Measurements from ENCODE around the gene CLEC20A. TPM values are rescaled to one million over a fixed set of nuclear protein-coding genes. Genes with fewer than 3 reads are reported as not detected.
A peak's percentile ranks its signal among the peaks of the same experiment; 100 is the strongest.

CLEC20A gene
- total RNA-seq, 1 donor from 2014 or later = not detected

- DNase-seq (ENCODE audit: low spot score) = no peak
Measured at GRCh38 chr1:178477841-178478240, 18.9 kb downstream of the CLEC20A start.

DNA sequence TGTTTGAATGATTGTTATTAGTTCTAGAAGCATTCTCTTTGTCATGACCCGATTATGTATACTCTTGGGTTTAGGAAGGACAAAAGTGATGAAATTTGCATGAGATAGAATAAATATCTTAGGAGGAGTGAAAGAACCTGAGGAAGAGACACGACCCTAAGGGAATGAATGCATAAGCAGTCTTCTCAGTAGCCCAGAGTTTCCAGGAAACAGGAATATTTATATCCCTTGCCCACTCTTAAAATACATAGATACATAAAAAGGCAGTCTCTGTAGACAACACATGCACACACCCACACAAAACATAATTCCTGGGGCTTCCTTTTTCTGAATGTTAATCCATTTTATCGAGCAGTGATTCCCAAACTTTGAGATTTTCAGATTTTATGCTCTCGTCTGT lies 19.4 kb downstream of the CLEC20A start:
- no peak for DNase-seq (ENCODE audit: low spot score)

DNA sequence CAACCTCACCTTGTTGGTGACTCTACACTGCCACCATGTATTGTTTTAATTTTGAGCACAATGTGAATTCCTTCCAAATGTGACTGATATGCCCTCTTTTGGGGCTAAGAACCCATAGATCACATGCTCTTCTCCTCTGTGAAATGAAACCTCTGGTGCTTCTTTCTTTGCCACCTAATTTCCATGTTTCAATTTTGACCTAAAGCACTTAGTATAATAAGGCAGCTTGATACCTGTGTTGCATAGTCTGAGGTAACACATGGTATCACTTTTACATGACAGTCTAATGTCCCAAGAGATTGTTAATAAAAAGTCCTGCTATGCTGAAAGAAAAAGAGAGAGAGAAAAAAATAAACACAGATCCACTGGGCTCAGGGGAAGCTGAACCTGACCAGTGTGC lies 24.2 kb downstream of the CLEC20A start:
- DNase-seq (ENCODE audit: low spot score) = no peak

GRCh38 chr1:178470411-178470960 lies 26.3 kb downstream of the CLEC20A start:
- no peak for DNase-seq (ENCODE audit: low spot score)

GRCh38 chr1:178467837-178468236 lies 28.9 kb downstream of the CLEC20A start:
- DNase-seq (ENCODE audit: low spot score) = no peak

DNA sequence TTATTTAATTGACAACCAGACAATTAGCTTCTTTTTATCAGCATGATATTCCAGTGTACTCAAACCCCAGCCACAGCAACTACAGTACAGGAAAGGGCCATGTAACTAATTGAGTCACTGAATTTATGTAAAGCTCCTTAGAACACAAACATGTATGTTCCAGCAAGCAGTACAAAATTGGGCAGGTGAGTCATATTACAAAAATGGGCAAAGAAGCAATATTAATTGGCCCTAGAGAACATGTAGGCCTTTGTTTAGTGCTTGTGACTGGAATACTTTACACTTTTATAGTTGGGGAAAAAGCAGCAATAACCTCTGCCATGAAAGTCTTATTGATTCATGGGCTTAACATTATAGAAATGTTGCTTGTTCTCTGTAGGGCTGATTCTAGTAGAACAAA lies 31.8 kb downstream of the CLEC20A start:
- DNase-seq (ENCODE audit: low spot score) = no peak

DNA sequence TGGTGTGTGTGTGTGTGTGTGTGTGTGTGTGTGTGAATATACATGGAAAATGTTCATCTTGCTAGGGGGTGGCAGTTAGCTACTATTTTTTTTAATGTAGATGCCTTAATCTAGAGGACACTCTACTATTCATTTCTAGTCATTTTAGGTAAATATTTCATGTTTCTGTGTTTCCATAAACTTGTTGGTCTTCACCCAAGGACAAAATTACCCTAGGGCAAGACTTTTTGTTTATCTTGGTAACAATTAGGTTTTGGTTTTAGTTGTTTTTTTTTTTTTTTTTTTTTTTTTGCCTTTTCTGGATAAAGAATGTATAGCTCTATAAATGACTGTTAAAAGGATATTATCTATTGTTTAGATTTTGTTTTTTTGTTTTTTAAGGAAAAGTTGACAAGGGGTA lies 32.2 kb downstream of the CLEC20A start:
- no peak for DNase-seq (ENCODE audit: low spot score)

GRCh38 chr1:178464141-178464540 lies 32.6 kb downstream of the CLEC20A start:
- DNase-seq (ENCODE audit: low spot score) = no peak

GRCh38 chr1:178461701-178462100 lies 35.1 kb downstream of the CLEC20A start:
- DNase-seq (ENCODE audit: low spot score) = no peak

- DNase-seq (ENCODE audit: low spot score) = no peak
Measured at GRCh38 chr1:178461104-178461503, 35.7 kb downstream of the CLEC20A start.

GRCh38 chr1:178458203-178458602 lies 38.6 kb downstream of the CLEC20A start:
- no peak for DNase-seq (ENCODE audit: low spot score)

DNA sequence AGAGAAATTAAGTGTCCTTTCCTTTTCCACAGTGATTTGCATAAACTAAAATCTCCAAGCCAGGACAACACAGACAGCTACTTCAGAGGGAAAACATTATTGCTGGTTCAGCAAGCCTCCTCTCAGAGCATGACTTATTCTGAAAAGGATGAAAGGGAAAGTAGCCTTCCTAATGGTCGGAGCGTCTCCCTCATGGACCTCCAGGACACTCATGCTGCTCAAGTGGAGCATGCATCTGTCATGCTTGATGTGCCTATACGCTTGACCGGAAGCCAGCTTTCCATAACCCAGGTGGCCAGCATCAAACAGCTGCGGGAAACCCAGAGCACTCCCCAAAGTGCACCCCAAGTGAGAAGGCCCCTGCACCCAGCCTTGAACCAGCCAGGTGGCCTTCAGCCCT lies 39.1 kb downstream of the CLEC20A start:
- no peak for DNase-seq (ENCODE audit: low spot score)

DNA sequence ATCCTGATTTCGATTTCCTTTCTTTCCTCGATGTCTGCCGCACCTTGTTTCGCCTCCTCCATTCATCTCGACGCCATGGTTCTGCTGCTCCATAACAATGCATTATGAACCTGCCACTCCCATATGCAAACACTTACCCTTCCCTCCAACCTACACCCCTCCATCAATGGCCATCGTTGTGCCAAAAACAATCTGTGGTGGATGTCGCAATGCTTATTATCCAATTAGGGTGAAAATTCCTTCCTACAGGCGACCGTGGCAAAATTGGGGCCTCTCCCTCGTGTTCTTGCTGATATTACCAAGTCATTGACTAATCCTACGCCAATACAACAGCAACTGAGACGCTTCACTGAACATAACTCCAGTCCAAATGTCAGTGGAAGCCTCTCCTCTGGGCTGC lies 40.3 kb downstream of the CLEC20A start:
- DNase-seq (ENCODE audit: low spot score) = no peak

GRCh38 chr1:178452013-178452412 lies 44.8 kb downstream of the CLEC20A start:
- DNase-seq (ENCODE audit: low spot score) = peak; percentile 51

- peak; percentile 76 for DNase-seq (ENCODE audit: low spot score)
Measured at GRCh38 chr1:178451529-178451928, 45.2 kb downstream of the CLEC20A start.

DNA sequence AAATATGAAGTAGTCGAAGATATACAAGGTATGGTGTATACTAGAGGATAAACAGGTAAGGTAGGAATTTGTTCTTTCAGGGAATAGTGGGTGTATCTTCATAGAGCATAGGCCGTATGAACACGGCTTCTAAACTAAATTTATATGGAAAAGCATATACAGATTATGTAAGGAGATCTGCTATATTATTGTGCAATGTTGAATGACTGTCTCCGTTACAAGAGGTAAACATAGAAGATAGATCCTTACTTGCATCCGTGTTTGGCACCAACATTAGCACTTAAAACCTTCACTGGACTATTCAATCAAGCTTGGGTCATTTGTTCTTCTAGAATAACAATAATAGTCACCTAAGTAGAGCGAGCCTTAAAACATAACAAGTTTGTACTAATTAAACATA lies 45.9 kb downstream of the CLEC20A start:
- DNase-seq (ENCODE audit: low spot score) = no peak

DNA sequence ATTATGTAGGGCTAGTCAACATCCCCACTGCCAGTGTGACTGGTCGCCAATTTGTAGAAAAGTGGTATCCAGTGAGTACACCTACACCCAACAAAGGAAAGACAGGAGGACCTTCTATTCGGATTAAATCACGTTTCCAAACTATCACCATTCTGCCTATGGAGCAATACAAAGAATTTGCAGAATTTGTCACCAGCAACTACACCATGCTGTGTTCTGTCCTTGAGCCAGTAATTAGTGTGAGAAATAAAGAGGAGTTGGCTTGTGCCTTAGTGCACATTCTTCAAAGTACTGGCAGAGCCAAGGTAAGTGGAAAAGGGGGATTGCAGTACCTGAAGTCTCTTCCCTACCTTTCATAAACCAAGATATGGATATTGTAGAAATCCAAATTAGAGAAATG lies 53.8 kb downstream of the CLEC20A start:
- no peak for DNase-seq (ENCODE audit: low spot score)

DNA sequence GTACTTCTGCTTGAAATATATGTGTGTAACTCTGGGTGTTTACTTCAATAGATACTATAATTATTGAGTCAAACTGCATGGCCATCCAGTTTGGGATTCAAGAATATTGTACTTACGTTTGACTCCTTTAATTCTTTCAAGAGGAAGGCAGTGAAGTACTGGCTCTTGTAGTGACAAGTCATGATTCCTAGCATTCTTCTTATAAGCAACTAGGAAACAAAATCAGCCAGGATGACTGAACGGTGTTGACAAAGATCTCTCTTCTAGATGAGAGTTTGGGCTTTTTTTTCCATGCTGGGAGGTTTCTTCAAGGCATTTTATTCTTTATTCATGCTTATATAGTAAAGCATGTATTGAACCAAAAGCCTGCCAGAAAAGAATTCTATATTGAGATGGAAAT lies 58.3 kb downstream of the CLEC20A start:
- peak; percentile 28 for DNase-seq (ENCODE audit: low spot score)

- no peak for DNase-seq (ENCODE audit: low spot score)
Measured at GRCh38 chr1:178436899-178437298, 59.9 kb downstream of the CLEC20A start.

DNA sequence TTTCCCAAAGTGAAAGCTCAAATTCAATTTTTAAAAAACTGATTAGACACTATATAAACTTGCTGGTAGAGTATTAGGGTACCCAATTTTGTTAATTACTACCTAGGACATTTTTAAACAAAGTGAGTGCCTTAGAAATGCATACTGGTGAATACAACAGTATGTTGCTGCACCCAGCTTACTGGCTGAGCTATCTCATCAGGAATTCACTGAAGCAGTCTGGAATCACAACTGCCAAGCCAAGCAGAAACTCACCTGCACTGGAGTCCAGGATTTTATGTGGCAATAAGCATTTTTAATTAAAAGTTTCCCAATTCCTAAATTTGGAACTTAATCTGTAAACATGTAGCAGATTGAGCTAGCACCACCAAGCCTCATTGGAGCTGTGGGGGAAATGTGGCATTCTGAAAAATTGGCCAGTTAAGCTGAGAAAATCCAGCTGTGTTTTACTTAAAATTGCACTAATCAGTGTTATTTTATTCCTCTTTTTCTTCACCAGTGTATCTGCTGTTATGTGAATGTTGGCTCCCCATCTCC lies 61.8 kb downstream of the CLEC20A start:
- peak; percentile 10 for DNase-seq (ENCODE audit: low spot score)

DNA sequence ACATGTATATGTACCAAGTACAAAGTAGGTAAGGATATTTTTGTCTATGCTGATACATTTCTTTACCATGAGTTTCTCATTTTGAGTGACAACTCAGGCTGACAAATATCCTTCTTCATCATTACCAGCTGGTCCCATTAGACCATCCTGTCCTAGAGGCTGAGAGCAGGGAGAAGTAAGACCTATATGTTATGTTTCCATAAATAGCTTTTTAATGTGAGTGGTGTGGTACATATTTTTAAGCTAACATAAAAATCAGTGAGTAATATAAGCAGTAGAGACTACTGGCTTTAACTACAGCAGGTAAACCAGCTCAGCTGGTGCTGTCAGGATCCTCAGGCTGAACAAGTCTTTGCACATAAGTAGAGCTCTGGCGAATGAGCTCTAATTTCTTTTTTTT lies 62.4 kb downstream of the CLEC20A start:
- peak; percentile 43 for DNase-seq (ENCODE audit: low spot score)
